ENCODE results near the gene AHDC1. TPM values are rescaled to one million over a fixed set of nuclear protein-coding genes. Genes with fewer than 3 reads are reported as not detected.
"Not testable (repeated sequence)": the region's sequence is repeated elsewhere in the genome, so short reads cannot be mapped to it uniquely, and the experiment has no call there.

The AHDC1 gene
- total RNA-seq, 1 donor from 2014 or later, result 124 TPM

- H3K4me3 Mint-ChIP-seq (ENCODE audit: unreplicated experiment), result no peak overlapping the region
- peaks cover 48% of the 10 kb centered on the region for H3K4me1 Mint-ChIP-seq (ENCODE audit: unreplicated experiment)
- H3K27me3 Mint-ChIP-seq (ENCODE audit: unreplicated experiment), result no peaks in the 10 kb centered on the region
- H3K36me3 Mint-ChIP-seq (ENCODE audit: unreplicated experiment), result peaks cover 23% of the 10 kb centered on the region
- no peak for DNase-seq (ENCODE audit: extremely low spot score, unreplicated experiment)
- no peaks in the 10 kb centered on the region for H3K9me3 Mint-ChIP-seq (ENCODE audit: unreplicated experiment)
- H3K27ac Mint-ChIP-seq (ENCODE audit: unreplicated experiment), result peak overlapping the region; percentile 91
- TF ChIP-seq CTCF (IDR thresholded peaks at IDR 0.05), result no peak
Measured at GRCh38 chr1:27554293-27554692, 49.7 kb downstream of the AHDC1 start.

GRCh38 chr1:27553823-27554222, 50.1 kb downstream of the AHDC1 start:
- DNase-seq (ENCODE audit: extremely low spot score, unreplicated experiment); H3K27me3 Mint-ChIP-seq (ENCODE audit: unreplicated experiment); H3K9me3 Mint-ChIP-seq (ENCODE audit: unreplicated experiment); H3K4me3 Mint-ChIP-seq (ENCODE audit: unreplicated experiment): not testable (repeated sequence)
- peaks cover 44% of the 10 kb centered on the region for H3K4me1 Mint-ChIP-seq (ENCODE audit: unreplicated experiment)
- H3K36me3 Mint-ChIP-seq (ENCODE audit: unreplicated experiment), result peaks cover 23% of the 10 kb centered on the region
- H3K27ac Mint-ChIP-seq (ENCODE audit: unreplicated experiment), result peak overlapping the region; percentile 91

- H3K27me3 Mint-ChIP-seq (ENCODE audit: unreplicated experiment), result no peaks in the 10 kb centered on the region
- peaks cover 28% of the 10 kb centered on the region for H3K36me3 Mint-ChIP-seq (ENCODE audit: unreplicated experiment)
- DNase-seq (ENCODE audit: extremely low spot score, unreplicated experiment), result no peak
- H3K4me1 Mint-ChIP-seq (ENCODE audit: unreplicated experiment), result peaks cover 37% of the 10 kb centered on the region
- no peaks in the 10 kb centered on the region for H3K9me3 Mint-ChIP-seq (ENCODE audit: unreplicated experiment)
- TF ChIP-seq CTCF (IDR thresholded peaks at IDR 0.05), result no peak
- no peak overlapping the region for H3K4me3 Mint-ChIP-seq (ENCODE audit: unreplicated experiment)
- H3K27ac Mint-ChIP-seq (ENCODE audit: unreplicated experiment), result peak overlapping the region; percentile 23
Measured at GRCh38 chr1:27552911-27553420, 51.0 kb downstream of the AHDC1 start.

GRCh38 chr1:27551953-27552312, 52.0 kb downstream of the AHDC1 start:
- H3K36me3 Mint-ChIP-seq (ENCODE audit: unreplicated experiment), result peaks cover 25% of the 10 kb centered on the region
- H3K27me3 Mint-ChIP-seq (ENCODE audit: unreplicated experiment), result no peaks in the 10 kb centered on the region
- H3K9me3 Mint-ChIP-seq (ENCODE audit: unreplicated experiment), result no peaks in the 10 kb centered on the region
- no peak for TF ChIP-seq CTCF (IDR thresholded peaks at IDR 0.05)
- peaks cover 30% of the 10 kb centered on the region for H3K4me1 Mint-ChIP-seq (ENCODE audit: unreplicated experiment)
- no peak overlapping the region for H3K4me3 Mint-ChIP-seq (ENCODE audit: unreplicated experiment)
- no peak for DNase-seq (ENCODE audit: extremely low spot score, unreplicated experiment)
- no peak overlapping the region for H3K27ac Mint-ChIP-seq (ENCODE audit: unreplicated experiment)

GRCh38 chr1:27551170-27551952, 52.6 kb downstream of the AHDC1 start:
- no peak for DNase-seq (ENCODE audit: extremely low spot score, unreplicated experiment)
- Mint-ChIP-seq H3K4me3 (ENCODE audit: unreplicated experiment) (no peak overlapping the region), H3K4me1 (ENCODE audit: unreplicated experiment) (peaks cover 31% of the 10 kb centered on the region), H3K36me3 (ENCODE audit: unreplicated experiment) (peaks cover 30% of the 10 kb centered on the region), H3K9me3 (ENCODE audit: unreplicated experiment) (no peaks in the 10 kb centered on the region), H3K27me3 (ENCODE audit: unreplicated experiment) (no peaks in the 10 kb centered on the region), H3K27ac (ENCODE audit: unreplicated experiment) (peak overlapping the region; percentile 34)
- no peak for TF ChIP-seq CTCF (IDR thresholded peaks at IDR 0.05)
